Right atrium auricular region (tissue), 2 donors: Measurements from ENCODE around the gene SAMHD1. TPM values are rescaled to one million over a fixed set of nuclear protein-coding genes. Genes with fewer than 3 reads are reported as not detected.
A peak's percentile ranks its signal among the peaks of the same experiment; 100 is the strongest.

Experiments
- DNase-seq: peaks from one replicate; pipeline ENCODE4 v3.0.0-alpha.2; 2019; ENCODE audit warnings: low spot score
- H3K27ac ChIP-seq, 2 donors: fragments of 200-600 bp; sonication (generic); 1 replicate in 1 of 2; 2 replicates in 1 of 2; pipeline ENCODE4 v1.5.1; 2016 to 2019
- H3K27me3 ChIP-seq, 2 donors: fragments of 200-600 bp; sonication (generic); one replicate each; pipeline versions ENCODE4 v1.5.1 to v1.6.0; 2017 to 2019
- H3K36me3 ChIP-seq: fragments of 200-600 bp; sonication (generic); one replicate; pipeline ENCODE4 v1.5.1; 2016
- H3K4me1 ChIP-seq, 2 donors: fragments of 200-600 bp; sonication (generic); one replicate each; pipeline versions ENCODE4 v1.5.1 to v1.6.0; 2017 to 2019
- H3K4me3 ChIP-seq, 2 donors: fragments of 200-600 bp; sonication (generic); 1 replicate in 1 of 2; 2 replicates in 1 of 2; pipeline ENCODE4 v1.5.1; 2017 to 2019; ENCODE audit warnings: mild to moderate bottlenecking in 1 of 2, moderate library complexity in 1 of 2
- H3K9me3 ChIP-seq, 2 donors: fragments of 200-600 bp; sonication (generic); one replicate each; pipeline ENCODE4 v1.5.1; 2019
- CTCF ChIP-seq, 2 donors: fragments of 200-600 bp; sonication (generic); IDR thresholded peaks; one replicate each; pipeline ENCODE4 v1.5.1; 2019; ENCODE audit warnings: antibody characterized with exemption in 2 of 2
- total RNA-seq, 2 donors: library from RNA; depleted of rRNA; stranded (reverse); fragments of >200 nt; gene quantifications; one replicate each; pipeline ENCODE4 v1.1.0, GENCODE V29; 2016

The SAMHD1 gene
- total RNA-seq, 2 donors from 2014 or later, result 87.2 to 144 TPM

- TF ChIP-seq CTCF (IDR thresholded peaks at IDR 0.05), result no peak
- H3K4me1 ChIP-seq, result peaks cover 0 to 62% of the 10 kb centered on the region in 2 donors
Measured at GRCh38 chr20:36861875-36862801, 89.4 kb downstream of the SAMHD1 start.

GRCh38 chr20:36861625-36861874, 90.0 kb downstream of the SAMHD1 start:
- Histone ChIP-seq H3K4me3 (peak overlapping the region; percentile 58 to 68), H3K27ac (peak overlapping the region; percentile 89 to 97)
- no peak for TF ChIP-seq CTCF (IDR thresholded peaks at IDR 0.05)

More at GRCh38 chr20:36861875-36862801, 89.4 kb downstream of the SAMHD1 start:
- no peaks in the 10 kb centered on the region for H3K9me3 ChIP-seq
- H3K4me3 ChIP-seq, result peak overlapping the region; percentile 58 to 68
- peak; percentile 93 for DNase-seq
- no peaks in the 10 kb centered on the region for H3K27me3 ChIP-seq
- peak overlapping the region; percentile 89 to 97 for H3K27ac ChIP-seq
- H3K36me3 ChIP-seq, result no peaks in the 10 kb centered on the region

GRCh38 chr20:36860811-36861624, 90.5 kb downstream of the SAMHD1 start:
- Histone ChIP-seq H3K4me1 (peaks cover 0 to 73% of the 10 kb centered on the region in 2 donors), H3K4me3 (peak overlapping the region; percentile 58 to 68), H3K27ac (peak overlapping the region; percentile 89 to 97), H3K9me3 (no peaks in the 10 kb centered on the region), H3K36me3 (no peaks in the 10 kb centered on the region), H3K27me3 (no peaks in the 10 kb centered on the region)
- no peak for TF ChIP-seq CTCF (IDR thresholded peaks at IDR 0.05)
- DNase-seq, result no peak

More at GRCh38 chr20:36861625-36861874, 90.0 kb downstream of the SAMHD1 start:
- H3K9me3 ChIP-seq, result no peaks in the 10 kb centered on the region
- peaks cover 0 to 68% of the 10 kb centered on the region in 2 donors for H3K4me1 ChIP-seq
- DNase-seq, result no peak
- H3K27me3 ChIP-seq, result no peaks in the 10 kb centered on the region
- H3K36me3 ChIP-seq, result no peaks in the 10 kb centered on the region

- peaks cover 0 to 80% of the 10 kb centered on the region in 2 donors for H3K4me1 ChIP-seq
- peak overlapping the region in 1 of 2 donors; percentile 68 for H3K4me3 ChIP-seq
- TF ChIP-seq CTCF (IDR thresholded peaks at IDR 0.05), result no peak
- H3K36me3 ChIP-seq, result no peaks in the 10 kb centered on the region
- no peaks in the 10 kb centered on the region for H3K27me3 ChIP-seq
- H3K27ac ChIP-seq, result peak overlapping the region; percentile 89 to 97
- no peaks in the 10 kb centered on the region for H3K9me3 ChIP-seq
- no peak for DNase-seq
Measured at GRCh38 chr20:36860339-36860738, 91.2 kb downstream of the SAMHD1 start.

GRCh38 chr20:36859700-36860330, 91.7 kb downstream of the SAMHD1 start:
- H3K27me3 ChIP-seq, result no peaks in the 10 kb centered on the region
- no peaks in the 10 kb centered on the region for H3K36me3 ChIP-seq
- no peak overlapping the region for H3K4me3 ChIP-seq
- peak overlapping the region; percentile 89 to 97 for H3K27ac ChIP-seq
- no peak for DNase-seq
- H3K9me3 ChIP-seq, result no peaks in the 10 kb centered on the region
- H3K4me1 ChIP-seq, result peaks cover 0 to 85% of the 10 kb centered on the region in 2 donors
- no peak for TF ChIP-seq CTCF (IDR thresholded peaks at IDR 0.05)
